ENCODE data around the gene TASP1. TPM values are rescaled to one million over a fixed set of nuclear protein-coding genes. Genes with fewer than 3 reads are reported as not detected.
A peak's percentile ranks its signal among the peaks of the same experiment; 100 is the strongest.

The TASP1 gene
- total RNA-seq, 4 donors from 2014 or later = 7.7 to 20.0 (median 8.7) TPM

- H3K27me3 ChIP-seq = no peaks in the 10 kb centered on the region
- no peaks in the 10 kb centered on the region for H3K36me3 ChIP-seq
- WGBS, 2 donors = 64 to 86% methylated on average over 4 of the region's 4 CpGs
- H3K4me1 ChIP-seq = no peaks in the 10 kb centered on the region
- H3K4me3 ChIP-seq = no peak overlapping the region
- TF ChIP-seq CTCF (IDR thresholded peaks at IDR 0.05) = no peak
- no peak for TF ChIP-seq POLR2A (IDR thresholded peaks at IDR 0.05)
- H3K27ac ChIP-seq = no peak overlapping the region
- H3K9me3 ChIP-seq = no peaks in the 10 kb centered on the region
- no peak for DNase-seq
- intact Hi-C loops (cut with DNase I) = no loop called here
Observed at GRCh38 chr20:13681248-13682125, 42.8 kb upstream of the TASP1 start.

GRCh38 chr20:13678944-13679343 is 40.2 kb upstream of the TASP1 start:
- no peak overlapping the region for H3K4me3 ChIP-seq
- intact Hi-C loops (cut with DNase I) = no loop called here
- DNase-seq = no peak

DNA sequence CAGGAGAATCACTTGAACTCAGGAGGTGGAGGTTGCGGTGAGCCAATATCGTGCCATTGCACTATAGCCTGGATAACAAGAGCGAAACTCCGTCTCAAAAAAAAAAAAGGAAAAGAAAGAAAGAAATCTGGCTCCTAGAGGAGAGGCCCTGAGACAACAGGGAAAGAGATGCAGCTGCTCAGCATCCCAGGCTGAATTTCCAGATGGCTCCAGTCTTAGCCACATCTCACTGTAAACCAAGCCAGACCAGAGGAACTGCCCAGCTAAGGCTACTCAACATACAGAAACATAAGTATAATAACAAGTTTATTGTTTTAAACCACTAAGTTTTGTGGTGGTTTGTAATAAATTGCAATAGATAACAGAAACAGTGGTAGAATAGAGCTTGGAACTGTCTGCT is 38.5 kb upstream of the TASP1 start:
- H3K9me3 ChIP-seq = no peaks in the 10 kb centered on the region
- H3K27me3 ChIP-seq = no peaks in the 10 kb centered on the region
- no peak for DNase-seq
- 72 to 84% methylated on average over 4 of the region's 4 CpGs for WGBS, 2 donors
- H3K4me1 ChIP-seq = peaks cover 0 to 1% (median 1%) of the 10 kb centered on the region in 3 donors
- no peak overlapping the region for H3K27ac ChIP-seq
- no peak overlapping the region for H3K4me3 ChIP-seq
- no peaks in the 10 kb centered on the region for H3K36me3 ChIP-seq
- no peak for TF ChIP-seq POLR2A (IDR thresholded peaks at IDR 0.05)
- no peak for TF ChIP-seq CTCF (IDR thresholded peaks at IDR 0.05)
- intact Hi-C loops (cut with DNase I) = no loop called here

More at GRCh38 chr20:13678944-13679343, 40.2 kb upstream of the TASP1 start:
- Histone ChIP-seq H3K36me3 (no peaks in the 10 kb centered on the region), H3K27ac (no peak overlapping the region), H3K9me3 (no peaks in the 10 kb centered on the region), H3K4me1 (no peaks in the 10 kb centered on the region), H3K27me3 (no peaks in the 10 kb centered on the region)
- TF ChIP-seq POLR2A (IDR thresholded peaks at IDR 0.05) (no peak), CTCF (IDR thresholded peaks at IDR 0.05) (no peak)
- 50 to 63% methylated on average over 1 of the region's 1 CpG for WGBS, 2 donors

DNA sequence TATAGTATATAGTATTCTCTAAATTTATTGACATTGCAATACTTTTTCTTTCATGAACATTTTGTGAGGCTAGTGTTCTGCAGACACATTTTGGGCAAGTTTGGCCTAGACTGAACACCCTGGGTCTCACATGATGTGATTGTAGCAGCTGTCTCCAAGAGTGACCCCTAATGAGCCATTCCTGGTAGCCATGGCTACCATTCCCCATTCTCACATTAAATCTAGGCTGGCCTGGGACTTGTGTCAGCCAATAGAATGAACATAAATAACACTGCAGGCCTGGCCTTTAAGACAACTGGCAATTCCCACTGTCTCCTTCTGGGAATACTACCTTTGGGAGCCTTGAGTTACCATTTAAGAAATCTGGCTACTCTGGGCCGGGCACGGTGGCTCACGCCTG is 38.0 kb upstream of the TASP1 start:
- WGBS, 2 donors = no CpG with 5 or more reads among the region's 3 CpGs
- H3K36me3 ChIP-seq = no peaks in the 10 kb centered on the region
- no peak for DNase-seq
- TF ChIP-seq POLR2A (IDR thresholded peaks at IDR 0.05) (no peak), CTCF (IDR thresholded peaks at IDR 0.05) (no peak)
- H3K4me1 ChIP-seq = peaks cover 0 to 7% (median 6%) of the 10 kb centered on the region in 3 donors
- H3K9me3 ChIP-seq = no peaks in the 10 kb centered on the region
- no peak overlapping the region for H3K27ac ChIP-seq
- intact Hi-C loops (cut with DNase I) = no loop called here
- no peaks in the 10 kb centered on the region for H3K27me3 ChIP-seq
- no peak overlapping the region for H3K4me3 ChIP-seq

DNA sequence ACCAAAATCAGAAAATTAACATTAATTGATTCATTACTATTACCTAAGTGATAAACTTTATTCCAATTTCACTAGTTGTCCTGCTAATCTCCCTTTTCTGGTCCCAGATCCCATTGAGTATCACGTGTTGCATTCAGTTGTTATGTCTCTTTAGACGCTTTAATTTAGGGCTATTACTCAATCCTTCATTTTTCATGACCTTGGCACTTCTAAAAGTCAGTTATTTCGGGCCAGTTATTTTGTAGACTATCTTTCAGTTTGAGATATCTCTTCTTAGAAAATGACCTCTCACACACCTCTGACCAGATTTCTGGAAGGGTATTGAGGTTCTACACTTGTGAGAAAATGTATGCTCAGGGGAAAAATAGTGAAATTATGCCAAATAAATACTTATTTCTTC is 34.0 kb upstream of the TASP1 start:
- intact Hi-C loops (cut with DNase I) = no loop called here
- 63 to 73% methylated on average over 3 of the region's 3 CpGs for WGBS, 2 donors
- DNase-seq = no peak
- Histone ChIP-seq H3K36me3 (no peaks in the 10 kb centered on the region), H3K27me3 (no peaks in the 10 kb centered on the region), H3K4me1 (peaks cover 0 to 11% (median 6%) of the 10 kb centered on the region in 3 donors), H3K27ac (peak overlapping the region in 1 of 4 donors; percentile 49), H3K9me3 (no peaks in the 10 kb centered on the region), H3K4me3 (no peak overlapping the region)
- no peak for TF ChIP-seq POLR2A (IDR thresholded peaks at IDR 0.05)
- TF ChIP-seq CTCF (IDR thresholded peaks at IDR 0.05) = no peak
